ENCODE data around the gene PEPD. TPM values are rescaled to one million over a fixed set of nuclear protein-coding genes. Genes with fewer than 3 reads are reported as not detected.

The PEPD gene
- total and polyA plus RNA-seq, 2 donors (not counting 3 experiments of a cell fraction or from before 2014, with no cell fraction given): 73.7 to 126 TPM

GRCh38 chr19:33509774-33510173, 11.8 kb downstream of the PEPD start:
- ChIA-PET CTCF (interaction anchor here (1.5 kb wide), 1 partner anchor 10 kb away, joined by 4 read pairs; no protein-coding TSS in a partner anchor), POLR2A (no interaction called here)
- Histone ChIP-seq H3K27me3 (ENCODE audit: control insufficient read depth in 2 of 2, insufficient read depth in 2 of 2, low read length in 2 of 2) (no peaks in the 10 kb centered on the region), H2AFZ (ENCODE audit: low read depth, low read length) (no peak overlapping the region), H3K9me1 (replicated peaks; ENCODE audit: control insufficient read depth, extremely low read depth, insufficient read depth, low read length) (no peaks in the 10 kb centered on the region), H3K4me3 (replicated peaks in 1 of 3; ENCODE audit: insufficient read depth in 1 of 3, low read depth in 1 of 3, low read length in 3 of 3) (no peak overlapping the region), H3K4me2 (ENCODE audit: insufficient read depth, low read length) (no peak overlapping the region), H4K20me1 (replicated peaks; ENCODE audit: control insufficient read depth, extremely low read depth, insufficient read depth, low read length) (no peaks in the 10 kb centered on the region), H3K4me1 (ENCODE audit: control insufficient read depth, extremely low read depth, insufficient read depth, low read length) (peaks cover 10% of the 10 kb centered on the region), H3K36me3 (ENCODE audit: control insufficient read depth in 2 of 2, extremely low read depth in 1 of 2, insufficient read depth in 2 of 2, low read length in 2 of 2) (peaks cover 0 to 2% of the 10 kb centered on the region in 2 experiments), H3K79me2 (ENCODE audit: control insufficient read depth, insufficient read depth, low read length) (peaks cover 2% of the 10 kb centered on the region), H3K27ac (ENCODE audit: insufficient read depth, low read depth, low read length) (no peak overlapping the region), H3K9ac (replicated peaks; ENCODE audit: extremely low read depth, insufficient read depth, low read length) (no peak overlapping the region), H3K9me3 (replicated peaks; ENCODE audit: control insufficient read depth, insufficient read depth, low read length) (no peaks in the 10 kb centered on the region)
- dilution Hi-C loops (cut with MboI; ENCODE audit: extremely low pct_ligation_motif_present, low sequenced_read_pairs): no loop called here
- intact Hi-C loops (cut with micrococcal nuclease): loop anchor here (2.0 kb wide), 1 partner anchor 37 kb away; no protein-coding TSS in a partner anchor
- TF ChIP-seq JUN (IDR thresholded peaks at IDR 0.05; ENCODE audit: borderline replicate concordance, insufficient read depth, insufficient read length, low read depth) (no peak), MYC (IDR thresholded peaks at IDR 0.05; ENCODE audit: low read depth, low read length) (no peak), MAX (IDR thresholded peaks at IDR 0.05; ENCODE audit: insufficient read depth, insufficient read length) (no peak)
- DNase-seq (ENCODE audit: low read depth, low spot score) (no peak), FAIRE-seq (no peak)
- BruUV-seq (replicated peaks): no TSS peak

- peaks cover 0 to 2% of the 10 kb centered on the region in 2 experiments for H3K36me3 ChIP-seq (ENCODE audit: control insufficient read depth in 2 of 2, extremely low read depth in 1 of 2, insufficient read depth in 2 of 2, low read length in 2 of 2)
- H3K9ac ChIP-seq (replicated peaks; ENCODE audit: extremely low read depth, insufficient read depth, low read length): no peak overlapping the region
- FAIRE-seq (no peak), DNase-seq (ENCODE audit: low read depth, low spot score) (no peak)
- no peaks in the 10 kb centered on the region for H3K9me3 ChIP-seq (replicated peaks; ENCODE audit: control insufficient read depth, insufficient read depth, low read length)
- no peaks in the 10 kb centered on the region for H3K9me1 ChIP-seq (replicated peaks; ENCODE audit: control insufficient read depth, extremely low read depth, insufficient read depth, low read length)
- CTCF ChIA-PET: no interaction called here
- intact Hi-C loops (cut with micrococcal nuclease): loop anchor here (2.0 kb wide), 1 partner anchor 36 kb away; no protein-coding TSS in a partner anchor
- TF ChIP-seq EZH2 (IDR thresholded peaks at IDR 0.05; ENCODE audit: borderline replicate concordance, low read depth, low read length, severe bottlenecking): no peak
- TF ChIP-seq FOS (IDR thresholded peaks at IDR 0.05; ENCODE audit: borderline replicate concordance, insufficient read depth, low read length): no peak
- TF ChIP-seq CTCF (IDR thresholded peaks at IDR 0.05; ENCODE audit: extremely low read depth in 1 of 2, insufficient read depth in 1 of 2, low read depth in 1 of 2, low read length in 2 of 2): no peak
- no peak for TF ChIP-seq POLR2AphosphoS5 (IDR thresholded peaks at IDR 0.05; ENCODE audit: insufficient read depth, low read depth, low read length)
- no peak for TF ChIP-seq MYC (IDR thresholded peaks at IDR 0.05; ENCODE audit: low read depth, low read length)
- TF ChIP-seq JUN (IDR thresholded peaks at IDR 0.05; ENCODE audit: borderline replicate concordance, insufficient read depth, insufficient read length, low read depth): no peak
- TF ChIP-seq GATA2 (IDR thresholded peaks at IDR 0.05; ENCODE audit: insufficient read depth, insufficient read length, low read depth, low read length): no peak
- no peak for TF ChIP-seq MAX (IDR thresholded peaks at IDR 0.05; ENCODE audit: insufficient read depth, insufficient read length)
- no peak for TF ChIP-seq POLR2A (IDR thresholded peaks at IDR 0.05; ENCODE audit: low read depth, low read length)
- no TSS peak for BruUV-seq (replicated peaks)
- dilution Hi-C loops (cut with MboI; ENCODE audit: extremely low pct_ligation_motif_present, low sequenced_read_pairs): no loop called here
- H3K4me1 ChIP-seq (ENCODE audit: control insufficient read depth, extremely low read depth, insufficient read depth, low read length): peaks cover 10% of the 10 kb centered on the region
- H3K79me2 ChIP-seq (ENCODE audit: control insufficient read depth, insufficient read depth, low read length): no peaks in the 10 kb centered on the region
- no peak overlapping the region for H3K4me2 ChIP-seq (ENCODE audit: insufficient read depth, low read length)
- no peak overlapping the region for H2AFZ ChIP-seq (ENCODE audit: low read depth, low read length)
- no peak overlapping the region for H3K4me3 ChIP-seq (replicated peaks in 1 of 3; ENCODE audit: insufficient read depth in 1 of 3, low read depth in 1 of 3, low read length in 3 of 3)
- H3K27ac ChIP-seq (ENCODE audit: insufficient read depth, low read depth, low read length): no peak overlapping the region
- no peaks in the 10 kb centered on the region for H3K27me3 ChIP-seq (ENCODE audit: control insufficient read depth in 2 of 2, insufficient read depth in 2 of 2, low read length in 2 of 2)
- H4K20me1 ChIP-seq (replicated peaks; ENCODE audit: control insufficient read depth, extremely low read depth, insufficient read depth, low read length): no peaks in the 10 kb centered on the region
- POLR2A ChIA-PET: no interaction called here
Measured at GRCh38 chr19:33508941-33509614, 12.5 kb downstream of the PEPD start.
